Stimulated activated CD4-positive, alpha-beta T cell treated with anti-CD3 and anti-CD28 coated beads, Interleukin-12 subunit alpha, Interleukin-12 subunit beta, amount 100 ng/mL, for 48 hours (primary cell): Measurements from ENCODE around the gene PLXNA1.

ENCODE experiments used
- DNase-seq, 3 donors: peaks; one replicate each; pipeline ENCODE4 v3.0.0-alpha.2; 2020; ENCODE audit warnings: low read depth in 2 of 3, low spot score in 1 of 3

PLXNA1 gene

DNA sequence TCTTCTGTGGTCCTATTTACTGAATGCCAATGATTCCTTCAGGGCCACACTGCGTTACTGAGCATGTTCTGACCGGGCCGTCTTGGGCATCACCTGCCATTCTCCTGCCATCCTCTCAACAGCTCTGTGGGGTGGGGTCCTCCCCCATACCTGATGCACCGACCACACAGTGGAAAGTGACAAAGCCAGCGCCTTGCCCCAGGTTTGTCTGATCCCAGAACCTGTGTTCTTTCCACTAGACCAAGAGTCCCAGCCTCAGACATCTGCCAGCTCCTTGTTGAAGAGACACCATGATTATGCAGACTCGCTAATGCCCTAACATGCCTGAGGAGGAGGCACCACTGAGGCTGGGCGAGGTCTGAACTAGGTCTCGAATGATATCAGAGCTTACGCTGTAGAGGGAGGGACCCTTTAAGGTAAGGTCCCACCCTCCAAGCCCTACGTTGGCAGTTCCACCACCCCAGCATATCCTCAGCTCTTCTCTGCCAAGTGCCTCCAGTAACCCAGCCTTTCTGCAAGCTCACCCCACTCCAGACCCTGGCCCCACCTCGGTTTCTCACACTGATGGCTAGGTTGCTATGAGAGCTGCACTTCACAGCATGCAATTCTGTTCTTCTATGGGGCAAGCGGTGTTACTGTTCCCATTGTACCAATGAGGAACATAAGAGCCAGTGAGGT, 29.8 kb upstream of the PLXNA1 start:
- DNase-seq: no peak

DNA sequence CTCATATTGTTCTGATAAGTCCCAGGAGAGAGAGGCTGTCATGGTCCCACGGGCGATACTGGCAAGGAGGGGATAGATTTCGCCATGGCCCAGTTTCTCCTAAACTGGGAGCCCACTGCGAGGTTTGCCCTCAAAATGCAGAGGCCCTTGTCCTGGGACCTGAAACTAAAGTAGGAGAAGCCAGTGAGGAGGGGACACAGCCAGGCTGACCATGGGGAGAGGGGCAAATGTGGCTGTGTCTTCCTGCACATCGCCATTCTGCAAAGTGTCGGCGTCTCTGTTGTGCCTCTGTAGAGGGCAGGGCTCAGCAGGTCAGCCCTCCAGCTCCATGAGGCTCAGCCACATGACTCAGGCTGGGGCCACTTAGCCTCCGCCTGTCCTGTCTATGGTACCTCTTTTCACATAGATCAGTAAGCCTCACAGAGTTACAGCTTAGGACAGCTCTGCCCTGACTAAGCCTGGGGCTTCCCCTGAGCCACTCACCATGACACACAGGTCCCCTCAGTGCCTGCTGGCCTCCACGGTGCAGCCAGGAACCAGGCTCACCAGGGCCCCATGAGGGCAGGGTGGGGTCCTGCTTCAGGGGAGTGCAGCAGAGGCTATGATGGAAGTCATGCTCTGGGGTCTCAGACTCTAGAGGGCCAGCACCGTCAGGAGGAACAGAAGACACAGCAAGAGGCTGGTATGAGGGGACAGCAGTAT, 28.6 kb upstream of the PLXNA1 start:
- DNase-seq: no peak

DNA sequence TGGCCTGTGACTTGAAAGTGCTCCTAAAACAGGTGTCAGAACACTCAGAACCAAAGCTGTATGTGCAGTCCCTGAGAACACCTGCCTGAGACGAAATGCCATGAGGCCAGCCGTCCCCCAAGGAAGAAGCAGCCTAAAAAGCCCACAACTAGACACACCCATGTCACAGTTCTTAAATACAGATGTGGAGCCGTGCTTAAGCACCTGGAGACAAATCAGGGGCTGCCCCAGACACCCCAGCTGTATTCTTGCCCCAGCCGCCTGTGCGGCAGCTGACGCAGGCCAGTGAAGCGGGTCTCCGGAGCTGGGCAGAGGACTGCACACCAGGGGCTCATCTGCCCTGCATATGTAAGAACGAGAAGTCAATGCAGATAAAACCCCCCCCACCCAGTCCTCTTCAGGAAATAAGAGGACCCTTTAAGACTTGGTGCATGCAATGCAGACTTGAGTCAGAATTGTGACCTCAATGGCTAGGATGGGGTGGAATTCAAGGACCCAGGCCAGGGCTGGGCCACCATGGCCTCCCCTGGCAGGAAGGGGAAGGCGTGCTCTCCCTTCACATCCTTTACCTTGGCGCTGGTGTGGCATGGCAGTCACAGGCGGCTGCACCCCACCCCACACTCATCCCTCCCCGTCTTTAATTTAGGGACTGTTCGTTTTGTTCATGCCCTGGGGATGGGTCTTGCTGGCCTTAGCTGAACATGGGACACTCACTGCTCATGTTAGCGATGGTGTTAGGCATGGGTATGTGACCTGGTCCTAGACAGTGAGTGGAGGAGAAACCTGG, 27.7 kb upstream of the PLXNA1 start:
- DNase-seq: no peak

DNA sequence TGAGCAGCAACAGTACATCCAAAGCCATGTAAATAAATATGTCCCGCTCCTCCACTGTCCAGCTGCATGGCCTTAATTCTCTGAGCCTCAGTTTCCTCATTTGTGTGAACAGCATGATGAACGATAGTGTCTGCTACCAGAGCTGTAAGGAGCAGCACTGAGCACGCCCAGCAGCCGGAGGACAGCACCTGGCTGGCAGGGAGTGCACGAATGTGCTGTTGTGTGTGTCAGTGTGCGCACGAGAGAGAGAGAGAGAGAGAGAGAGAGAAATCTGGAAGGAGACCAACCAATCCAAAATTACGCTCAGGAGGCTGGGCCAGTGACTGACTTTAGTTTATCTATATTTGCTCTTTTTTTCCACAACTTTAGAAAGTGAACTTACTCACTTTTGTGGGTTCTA, 26.6 kb upstream of the PLXNA1 start:
- no peak for DNase-seq

DNA sequence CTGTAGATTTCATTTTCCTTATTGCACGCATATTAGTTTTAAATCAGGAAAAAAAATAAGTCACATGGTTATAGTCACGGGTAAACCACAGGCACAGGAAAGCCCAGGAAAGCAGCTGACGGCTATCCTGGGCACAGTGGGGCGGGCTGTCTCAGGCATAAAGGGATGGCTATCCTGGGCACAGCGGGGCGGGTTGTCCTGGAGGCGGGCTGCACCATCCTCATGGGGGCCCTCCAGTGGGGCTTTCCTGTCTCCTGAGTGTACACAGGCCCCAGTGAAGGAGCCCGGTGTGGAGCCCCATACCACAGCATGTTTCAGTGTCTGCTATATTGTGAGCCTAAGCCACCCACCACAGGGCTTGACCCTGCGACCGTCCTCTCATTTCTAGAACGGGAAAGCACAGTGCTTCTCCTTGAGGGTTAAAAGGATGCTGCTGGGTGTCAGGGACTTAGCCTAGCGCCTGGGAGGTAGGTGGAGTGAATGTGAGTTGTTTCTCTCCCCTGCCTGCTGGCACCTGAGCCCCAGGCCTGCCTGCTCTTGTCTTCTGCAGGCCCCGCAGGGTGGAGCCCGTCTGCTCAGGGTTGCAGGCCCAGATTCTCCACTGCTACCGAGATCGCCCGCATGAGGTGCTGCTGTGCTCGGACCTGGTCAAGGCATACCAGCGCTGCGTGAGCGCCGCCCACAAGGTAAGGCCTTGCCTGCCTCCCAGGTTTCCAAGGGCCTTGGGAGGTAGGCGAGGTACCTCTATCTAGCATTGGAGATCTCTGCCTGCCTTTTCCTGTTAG, 25.9 kb upstream of the PLXNA1 start:
- DNase-seq: no peak

DNA sequence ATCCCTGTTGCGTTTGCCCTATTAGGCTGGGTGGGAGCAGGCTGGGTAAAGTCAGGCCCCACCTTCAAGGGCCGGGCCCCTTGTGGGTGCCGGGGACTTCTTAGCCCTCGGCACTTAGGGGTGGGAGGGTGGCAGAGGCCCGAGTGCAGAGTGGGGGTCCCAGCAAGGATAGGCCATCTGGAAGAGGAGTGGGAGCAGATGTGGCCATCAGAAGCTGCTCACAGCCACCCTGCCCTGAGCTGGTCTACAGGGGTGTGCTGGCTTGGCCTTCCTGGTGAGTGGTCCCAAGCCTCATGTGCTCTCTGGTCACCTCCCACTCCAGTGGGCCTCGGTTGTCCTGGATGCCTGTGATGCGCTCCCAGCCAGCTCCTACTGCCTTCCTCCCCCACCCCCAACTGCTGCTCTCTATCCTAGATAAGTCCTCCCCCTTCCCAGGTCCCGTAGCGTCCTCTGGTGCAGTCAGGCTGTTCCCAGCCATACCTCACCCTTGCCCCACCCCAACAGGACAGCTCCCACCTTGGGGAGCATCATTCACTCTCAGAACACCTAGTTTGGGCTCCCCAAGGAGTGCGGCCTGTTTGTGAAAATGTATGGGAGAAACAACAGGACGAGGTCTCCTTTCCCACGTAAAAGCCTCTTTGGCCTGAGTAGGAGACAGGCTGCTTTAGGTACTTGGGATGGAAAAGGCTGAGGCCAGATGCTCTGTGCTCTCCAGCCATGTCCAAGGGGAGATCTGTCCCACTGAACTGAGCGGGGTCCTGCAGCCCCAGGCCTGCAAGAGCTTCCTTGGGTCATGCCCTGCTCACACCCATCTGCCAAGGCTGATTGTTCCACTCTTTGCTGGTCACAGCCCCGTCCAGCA, 24.9 kb upstream of the PLXNA1 start:
- no peak for DNase-seq

DNA sequence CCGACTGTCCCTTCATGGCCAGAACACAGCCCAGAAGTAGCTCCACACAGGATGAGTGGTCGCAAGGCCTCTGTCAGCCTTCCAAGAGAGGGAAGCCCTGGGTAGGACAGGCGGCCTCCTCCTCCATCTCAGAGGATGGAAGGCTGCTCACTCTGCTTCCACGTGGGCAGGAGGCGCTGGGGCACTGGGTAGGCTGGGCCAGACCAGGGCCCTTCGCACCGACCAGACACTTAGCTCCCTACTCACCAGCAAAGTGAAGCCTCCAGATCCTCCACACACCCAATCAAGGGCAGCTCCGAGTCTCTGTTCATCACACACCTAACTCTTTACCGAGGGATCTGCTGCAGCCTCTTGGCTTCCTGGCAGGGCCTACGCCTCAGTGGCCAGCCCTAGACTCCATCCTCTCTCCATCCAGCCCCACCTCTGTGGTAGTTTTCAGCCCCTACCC, 24.3 kb upstream of the PLXNA1 start:
- no peak for DNase-seq

DNA sequence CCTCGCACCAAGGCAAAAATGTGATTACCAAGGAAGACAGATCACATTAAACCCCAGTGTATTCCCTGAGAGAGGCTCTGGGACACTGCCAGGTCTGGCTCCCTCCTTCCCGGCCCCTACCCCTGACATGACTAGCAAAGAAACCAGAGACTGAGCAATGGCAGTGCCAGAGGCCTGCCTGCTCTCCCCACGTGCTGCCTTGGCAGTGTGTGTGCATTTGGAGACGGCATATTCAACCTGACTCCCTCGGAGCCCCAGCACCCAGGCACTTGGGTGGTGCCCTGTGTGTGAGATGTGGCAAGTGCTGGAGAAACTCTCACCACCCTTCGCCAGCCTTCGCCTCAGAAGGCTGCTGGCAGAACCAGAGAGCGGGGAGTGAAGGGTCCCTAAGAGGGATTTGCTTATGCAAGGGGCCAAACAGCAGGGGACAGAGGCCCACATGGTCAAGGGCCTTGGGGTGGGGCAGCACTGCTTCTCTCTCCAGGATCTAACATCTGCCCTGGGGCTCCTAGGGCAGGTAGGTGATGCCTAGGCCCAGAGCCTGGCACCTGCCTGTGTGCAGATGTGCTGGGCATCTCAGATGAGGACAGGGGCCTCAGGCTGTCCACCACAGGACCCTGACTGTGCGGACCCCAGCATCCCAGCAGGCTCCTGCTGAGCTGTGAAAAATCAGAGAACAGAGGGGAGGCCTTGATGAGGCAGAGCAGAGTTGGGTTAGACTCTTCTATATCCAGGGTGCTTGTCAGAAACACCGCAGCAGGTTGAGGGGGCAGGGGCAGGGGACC, 23.6 kb upstream of the PLXNA1 start:
- no peak for DNase-seq

DNA sequence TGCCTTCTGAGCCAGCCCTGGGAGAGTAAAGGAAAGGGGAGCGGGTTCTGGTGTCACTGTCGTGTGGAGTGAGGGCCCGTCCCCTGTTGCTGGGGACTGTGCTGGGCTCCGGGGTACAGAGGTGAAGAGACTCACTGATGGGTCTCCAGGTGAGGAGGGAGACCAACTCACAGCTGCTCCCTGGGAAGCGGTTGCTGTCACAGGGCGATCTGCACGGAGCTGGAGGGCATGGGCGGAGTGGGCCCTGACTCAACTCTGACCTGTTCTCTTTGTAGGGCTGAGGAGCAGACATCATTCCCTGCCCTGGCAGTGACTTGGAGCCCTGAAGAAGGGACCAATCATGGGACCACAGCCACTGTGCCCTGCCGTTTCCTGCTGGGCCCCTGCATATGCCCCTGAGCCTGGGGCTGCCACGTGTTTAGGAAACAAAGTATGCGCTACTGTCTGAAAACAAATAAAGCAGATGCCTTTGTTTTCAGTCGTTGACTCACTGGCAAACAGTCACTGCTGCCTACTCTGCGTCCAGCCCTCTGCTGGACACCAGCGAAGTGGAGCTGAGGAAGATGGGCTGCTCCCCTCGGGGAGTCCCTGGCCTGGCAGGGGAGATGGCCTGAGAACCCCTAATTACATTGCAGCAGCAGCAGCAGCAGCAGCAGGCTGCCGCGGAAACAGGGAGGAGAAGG, 22.9 kb upstream of the PLXNA1 start:
- no peak for DNase-seq

DNA sequence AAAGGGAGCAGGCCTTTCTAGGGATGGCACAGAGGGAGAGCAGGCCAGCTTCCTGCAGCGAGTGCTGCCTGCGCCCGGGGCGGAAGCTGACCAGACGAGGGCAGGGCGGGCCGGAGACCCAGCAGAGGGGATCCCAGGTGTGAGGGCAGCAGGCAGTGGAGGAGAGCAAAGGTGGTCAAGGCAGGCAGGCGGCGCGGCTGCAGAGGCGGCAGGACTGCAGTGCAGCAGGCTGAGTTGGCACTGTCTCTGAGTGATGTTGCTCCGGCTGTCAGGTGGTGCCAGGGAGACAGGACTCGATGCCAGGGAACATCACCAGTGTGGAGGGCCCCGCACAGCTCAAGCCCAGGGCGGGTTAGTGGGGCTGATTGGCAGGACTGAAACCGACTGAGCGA, 22.3 kb upstream of the PLXNA1 start:
- no peak for DNase-seq

DNA sequence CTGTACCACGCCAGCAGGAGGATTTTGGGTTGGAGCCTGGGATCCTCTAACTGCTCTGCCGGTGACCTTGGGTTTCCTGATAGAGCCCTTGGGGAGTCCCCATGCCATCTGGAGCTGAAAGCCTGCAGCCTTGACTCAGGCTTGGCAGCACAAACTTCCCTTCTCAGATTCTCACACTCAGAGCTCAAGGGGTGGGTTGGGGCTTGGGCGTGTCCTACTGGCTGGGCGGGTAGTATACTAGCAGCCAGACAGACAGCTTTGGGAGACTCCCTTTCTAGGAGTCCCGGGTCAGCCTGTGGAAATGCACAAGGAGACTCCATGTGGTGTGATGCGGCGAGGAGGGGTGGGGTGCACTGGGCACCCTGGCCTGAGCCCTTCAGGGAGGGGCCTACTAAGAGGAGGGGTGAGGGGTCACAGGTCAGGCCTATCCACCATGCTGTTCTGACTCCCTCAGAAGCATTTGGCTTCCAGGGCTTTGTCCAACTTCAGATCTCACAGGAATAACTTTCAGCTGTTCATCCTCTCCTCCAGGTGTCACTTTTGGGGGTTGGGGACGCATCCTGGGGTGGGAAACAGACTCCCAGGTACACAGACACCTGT, 21.6 kb upstream of the PLXNA1 start:
- DNase-seq: no peak

DNA sequence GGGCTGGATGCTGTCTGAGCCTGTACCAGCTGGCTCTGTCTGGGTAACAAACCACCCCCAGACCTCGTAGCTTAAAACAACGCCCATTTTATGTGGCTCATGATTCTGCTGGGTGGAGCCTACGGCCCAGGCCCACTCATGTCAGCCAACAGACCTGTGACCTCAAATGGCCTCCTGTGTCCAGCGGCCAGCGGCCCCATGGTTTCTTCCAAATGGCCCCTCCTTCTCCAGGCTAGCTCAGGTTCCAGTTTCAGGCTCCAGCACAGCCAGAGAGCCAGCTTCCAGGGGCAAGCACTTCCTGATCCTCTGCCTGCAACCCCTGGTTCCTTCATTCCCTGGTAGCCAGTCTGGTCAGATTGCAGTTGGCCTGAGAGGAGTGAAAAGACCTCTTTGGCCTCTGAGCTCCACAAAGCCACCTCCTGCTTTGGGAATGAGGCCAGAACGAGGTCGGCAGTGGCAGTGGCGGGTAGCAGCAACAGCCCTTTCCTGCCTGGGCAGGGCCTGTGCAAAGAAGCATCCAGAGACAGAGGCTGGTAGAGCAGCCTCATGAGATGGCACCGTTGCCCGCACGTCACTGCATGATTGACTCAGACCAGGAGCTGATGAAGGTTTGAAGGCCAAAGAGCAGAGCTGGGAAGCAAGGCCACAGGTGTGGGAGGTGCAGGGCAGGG, 21.0 kb upstream of the PLXNA1 start:
- DNase-seq: no peak

DNA sequence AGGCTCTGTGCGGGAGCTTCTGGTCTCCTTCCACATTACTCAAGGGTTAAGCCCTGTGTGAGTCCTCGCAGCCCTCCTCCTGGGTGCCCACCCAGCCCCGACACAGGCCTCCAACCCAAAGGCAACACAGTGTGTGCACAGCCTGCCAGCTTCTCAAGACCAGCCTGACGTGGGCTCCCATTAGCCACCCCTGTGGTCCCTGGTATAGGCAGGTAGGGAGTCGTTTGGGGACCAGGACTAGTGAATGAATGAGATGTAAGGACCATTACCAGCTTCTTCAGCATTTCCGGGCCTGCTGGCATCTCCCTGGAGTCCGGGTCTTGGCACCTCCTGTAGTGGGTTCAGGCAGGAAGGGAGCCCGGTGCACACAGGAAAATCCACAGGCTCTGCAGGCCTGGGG, 20.2 kb upstream of the PLXNA1 start:
- no peak for DNase-seq

DNA sequence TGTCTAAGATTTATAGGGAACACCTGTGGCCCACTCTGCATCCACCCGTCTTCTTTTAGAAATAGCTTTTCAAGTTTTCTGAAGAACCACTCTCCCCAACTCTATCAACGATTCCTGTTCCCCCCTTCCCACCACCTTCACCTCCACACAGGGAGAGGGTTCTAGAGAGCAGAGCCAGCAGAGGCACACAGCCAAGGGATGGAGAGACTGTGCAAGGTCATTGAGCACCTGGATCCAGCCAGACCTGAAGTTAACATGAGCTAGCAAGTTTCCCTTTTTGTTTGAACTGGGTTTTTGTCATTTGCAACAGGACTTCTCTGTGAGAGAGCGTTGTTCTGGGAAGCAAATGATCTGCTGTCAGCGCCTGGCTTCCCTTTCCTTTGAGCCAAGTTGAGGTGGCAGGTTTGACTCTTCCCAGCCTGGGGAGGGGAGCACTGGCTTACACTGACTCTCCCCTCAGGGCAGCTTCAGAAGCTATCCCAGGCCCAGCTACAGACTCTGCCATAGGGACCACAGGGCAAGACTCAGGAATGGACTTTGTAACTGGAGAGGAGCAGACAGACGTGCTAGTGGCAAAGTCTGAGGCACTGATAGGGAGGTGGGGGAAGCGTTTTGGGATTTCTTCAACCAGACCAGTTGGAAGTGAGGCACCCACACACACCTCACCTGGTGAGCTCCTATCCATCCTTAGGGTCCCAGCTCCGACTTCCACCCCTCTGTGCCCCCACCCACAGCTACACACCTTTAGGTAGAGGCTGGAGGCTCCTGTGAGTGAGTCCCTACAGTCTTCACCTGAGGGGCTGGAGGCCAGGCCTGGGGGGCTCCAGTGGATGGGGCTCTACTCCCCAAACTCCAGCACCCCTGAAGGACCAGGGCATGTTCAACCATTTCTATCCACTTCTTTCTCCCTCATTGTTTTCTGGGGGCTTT, 19.4 kb upstream of the PLXNA1 start:
- no peak for DNase-seq

DNA sequence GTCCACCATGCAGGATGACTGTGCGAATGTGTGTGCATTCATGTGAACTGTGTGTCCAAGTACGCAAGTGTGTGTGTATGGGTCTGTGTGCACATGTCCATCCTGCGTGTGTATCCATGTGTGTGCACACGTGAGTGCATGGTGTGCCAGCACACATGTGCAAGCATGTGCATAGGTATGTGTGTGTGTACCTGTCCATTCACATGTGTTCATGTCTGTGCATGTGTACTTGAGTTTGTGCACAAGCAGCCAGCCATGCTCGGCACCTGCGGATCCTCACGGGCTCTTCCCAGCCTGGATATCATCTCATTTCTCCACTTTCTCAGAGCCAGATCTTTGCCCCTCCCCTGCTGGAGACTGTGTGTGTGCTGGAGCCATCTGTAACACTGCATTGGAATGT, 18.7 kb upstream of the PLXNA1 start:
- DNase-seq: no peak

DNA sequence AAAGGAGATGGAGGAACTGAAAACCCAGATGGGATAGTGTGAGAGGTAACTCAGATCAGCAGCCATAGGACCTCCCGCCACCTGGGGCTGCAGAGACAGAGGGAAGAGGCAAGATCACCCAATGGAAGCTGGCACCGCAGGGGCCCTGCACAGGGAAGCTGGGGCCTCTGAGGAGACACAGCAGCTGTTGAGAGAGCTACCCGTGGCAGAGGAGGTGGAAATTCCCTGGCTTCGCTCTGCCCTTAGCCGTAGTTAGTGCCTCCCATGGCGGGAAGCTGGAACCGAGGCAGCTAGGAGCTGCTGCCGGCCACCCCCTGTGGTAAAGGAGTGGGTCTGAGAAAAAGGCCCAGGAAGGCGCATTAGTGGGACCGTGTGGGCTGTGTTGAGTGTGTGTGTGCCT, 18.0 kb upstream of the PLXNA1 start:
- no peak for DNase-seq

DNA sequence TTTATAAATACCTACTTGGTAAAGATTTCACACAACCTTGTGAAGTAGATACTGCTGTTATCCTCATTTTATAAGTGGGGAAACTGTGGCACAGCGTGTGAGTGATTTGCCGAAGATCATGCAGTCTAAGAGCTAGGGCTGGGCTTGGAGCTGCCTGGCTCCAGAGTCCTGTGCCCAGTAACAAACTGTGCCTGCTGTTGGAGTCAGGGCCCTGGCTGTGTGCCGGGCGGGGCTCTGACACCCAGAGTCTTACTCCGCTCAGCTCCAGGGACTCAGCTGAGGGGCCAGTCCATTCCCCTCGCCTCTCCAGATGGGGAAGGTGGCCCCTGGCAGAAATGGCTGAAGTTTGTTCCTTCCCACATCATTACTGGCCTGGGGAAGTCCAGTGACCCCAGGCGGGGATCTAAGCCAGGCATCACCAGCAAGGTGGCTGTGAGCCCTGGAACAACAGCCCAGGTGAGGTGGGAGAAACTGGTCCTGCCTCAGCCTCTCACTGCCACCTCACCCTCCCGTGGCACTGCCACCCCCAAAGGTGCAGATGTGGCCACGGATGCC, 17.3 kb upstream of the PLXNA1 start:
- DNase-seq: no peak
